Fibroblast of villous mesenchyme (primary cell): ENCODE results near the gene EPB41L2. TPM values are rescaled to one million over a fixed set of nuclear protein-coding genes. Genes with fewer than 3 reads are reported as not detected.

Experiments
- DNase-seq: peaks from one replicate; pipeline ENCODE4 v3.0.0-alpha.2; 2010; ENCODE audit warnings: low read depth
- H3K4me3 ChIP-seq: 2 replicates; pipeline ENCODE4 v1.5.1; 2011; ENCODE audit warnings: low read depth, mild to moderate bottlenecking, low read length
- total RNA-seq: library from RNA; depleted of rRNA; stranded (reverse); fragments of >200 nt; gene quantifications from 2 replicates; pipeline ENCODE4 v1.2.3, GENCODE V29; 2012
- TF ChIP-seq, protein P1 (sequence below): IDR thresholded peaks from 2 replicates; pipeline ENCODE4 v1.5.1; 2012; ENCODE audit warnings: low read depth, mild to moderate bottlenecking, low read length; ENCODE audit not compliant: insufficient read depth

EPB41L2 gene
- total RNA-seq, 1 donor = 40.2 TPM

DNA sequence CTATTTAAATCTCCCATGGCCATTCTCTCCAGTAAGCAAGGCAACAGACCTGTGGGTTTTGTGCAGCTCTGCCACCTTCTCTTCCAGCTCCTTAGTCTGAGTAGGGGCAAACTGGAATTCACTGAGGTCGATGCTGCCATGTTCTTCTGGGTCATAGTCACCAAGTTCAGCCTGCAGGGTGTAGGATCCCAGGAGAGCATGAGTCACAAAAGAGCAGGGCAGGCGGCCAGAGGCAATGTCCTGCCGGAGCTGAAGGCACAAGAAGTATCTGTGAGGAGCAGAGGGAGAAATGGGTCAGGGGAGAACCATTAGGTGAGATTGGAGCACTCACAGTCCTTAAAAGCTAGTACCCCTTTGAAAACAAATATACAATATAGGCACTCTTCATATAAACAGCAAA is 162.1 kb downstream of the EPB41L2 start:
- no peak overlapping the region for H3K4me3 ChIP-seq
- TF ChIP-seq, protein P1, sequence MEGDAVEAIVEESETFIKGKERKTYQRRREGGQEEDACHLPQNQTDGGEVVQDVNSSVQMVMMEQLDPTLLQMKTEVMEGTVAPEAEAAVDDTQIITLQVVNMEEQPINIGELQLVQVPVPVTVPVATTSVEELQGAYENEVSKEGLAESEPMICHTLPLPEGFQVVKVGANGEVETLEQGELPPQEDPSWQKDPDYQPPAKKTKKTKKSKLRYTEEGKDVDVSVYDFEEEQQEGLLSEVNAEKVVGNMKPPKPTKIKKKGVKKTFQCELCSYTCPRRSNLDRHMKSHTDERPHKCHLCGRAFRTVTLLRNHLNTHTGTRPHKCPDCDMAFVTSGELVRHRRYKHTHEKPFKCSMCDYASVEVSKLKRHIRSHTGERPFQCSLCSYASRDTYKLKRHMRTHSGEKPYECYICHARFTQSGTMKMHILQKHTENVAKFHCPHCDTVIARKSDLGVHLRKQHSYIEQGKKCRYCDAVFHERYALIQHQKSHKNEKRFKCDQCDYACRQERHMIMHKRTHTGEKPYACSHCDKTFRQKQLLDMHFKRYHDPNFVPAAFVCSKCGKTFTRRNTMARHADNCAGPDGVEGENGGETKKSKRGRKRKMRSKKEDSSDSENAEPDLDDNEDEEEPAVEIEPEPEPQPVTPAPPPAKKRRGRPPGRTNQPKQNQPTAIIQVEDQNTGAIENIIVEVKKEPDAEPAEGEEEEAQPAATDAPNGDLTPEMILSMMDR = no peak
- DNase-seq = peak; percentile 58

GRCh38 chr6:130896249-130896648 is 166.8 kb downstream of the EPB41L2 start:
- no peak overlapping the region for H3K4me3 ChIP-seq
- no peak for DNase-seq
- TF ChIP-seq, protein P1 = no peak

- DNase-seq = no peak
- no peak overlapping the region for H3K4me3 ChIP-seq
- TF ChIP-seq, protein P1 = no peak
Measured at GRCh38 chr6:130895516-130895915, 167.5 kb downstream of the EPB41L2 start.

DNA sequence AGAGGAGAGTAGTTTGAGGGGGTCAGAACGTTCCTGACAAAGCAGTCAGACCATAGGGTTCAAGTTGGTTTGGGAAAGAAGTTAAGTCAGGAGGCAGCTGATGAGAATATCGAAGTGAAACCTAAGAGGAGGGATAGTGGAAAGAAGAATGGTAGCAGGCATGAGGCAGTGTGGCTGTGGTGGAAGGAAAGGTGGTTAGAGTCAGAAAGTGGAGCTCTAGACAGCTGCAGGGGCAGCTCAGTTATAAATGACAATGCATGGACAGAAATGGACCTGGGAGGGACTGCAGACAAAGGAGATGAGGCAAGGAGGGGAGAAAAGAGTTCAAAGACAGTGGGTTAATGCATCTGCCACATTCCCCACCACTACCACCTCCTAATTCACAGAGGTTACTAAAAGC is 169.3 kb downstream of the EPB41L2 start:
- TF ChIP-seq, protein P1 = no peak
- no peak overlapping the region for H3K4me3 ChIP-seq
- DNase-seq = no peak

DNA sequence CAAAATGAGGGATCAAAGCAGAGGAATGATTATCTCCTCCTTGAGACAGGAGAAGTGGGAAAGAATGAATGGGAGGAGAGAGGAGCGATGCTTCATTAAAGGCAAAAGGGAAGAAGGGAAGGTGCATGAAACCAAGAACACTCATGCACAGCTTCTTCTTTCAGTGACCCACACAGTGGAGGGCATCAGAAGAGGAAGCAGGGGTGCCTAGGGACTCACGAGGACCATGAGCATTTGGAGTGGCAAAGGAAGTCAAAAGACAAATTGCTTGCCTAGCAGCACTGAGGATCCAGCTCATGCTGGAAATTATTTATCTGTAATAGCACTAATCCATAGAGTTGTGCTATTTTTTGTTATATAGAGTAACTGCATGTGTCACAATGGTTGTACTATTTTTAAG is 169.8 kb downstream of the EPB41L2 start:
- TF ChIP-seq, protein P1 = no peak
- no peak for DNase-seq
- H3K4me3 ChIP-seq = no peak overlapping the region

- no peak overlapping the region for H3K4me3 ChIP-seq
- TF ChIP-seq, protein P1 = no peak
- DNase-seq = peak; percentile 86
Measured at GRCh38 chr6:130890521-130890971, 172.5 kb downstream of the EPB41L2 start.

DNA sequence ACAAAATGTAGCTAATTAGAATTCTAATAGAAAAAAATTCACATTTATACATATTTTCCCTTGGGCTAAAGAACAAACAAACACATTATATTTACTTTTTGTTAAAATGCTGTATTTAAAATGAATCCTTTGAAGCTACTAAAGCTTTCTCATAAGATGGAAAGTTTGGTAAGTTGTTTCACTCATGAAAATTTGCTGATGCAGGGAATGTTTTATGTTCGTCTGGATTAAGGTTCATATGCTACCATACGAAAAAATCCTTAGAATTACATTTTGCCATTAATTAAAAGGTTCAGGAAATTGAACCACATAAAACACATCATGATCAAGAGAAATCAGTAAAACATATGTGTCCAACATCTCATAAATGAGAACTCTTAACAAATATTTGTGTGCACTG is 173.6 kb downstream of the EPB41L2 start:
- no peak overlapping the region for H3K4me3 ChIP-seq
- TF ChIP-seq, protein P1 = no peak
- DNase-seq = no peak
